Natural killer cell (primary cell): ENCODE measurements around the gene NDUFA13. TPM values are rescaled to one million over a fixed set of nuclear protein-coding genes. Genes with fewer than 3 reads are reported as not detected.
A peak's percentile ranks its signal among the peaks of the same experiment; 100 is the strongest.

Source experiments
- ATAC-seq, 3 donors: fragments of 150-1000 bp in 2 of 3; fragments of 200-7000 bp in 1 of 3; cut with Tn5 transposase; 1 replicate in 1 of 3; 2 replicates in 2 of 3; pipeline ENCODE4 v1.10.0; 2021; ENCODE audit warnings: mild to moderate bottlenecking in 2 of 3, moderate library complexity in 2 of 3
- DNase-seq, 2 donors: peaks; one replicate each; pipeline versions ENCODE4 v3.0.0 to v3.0.0-alpha.2; 2013 to 2021; ENCODE audit warnings: mixed read lengths in 1 of 2
- H3K27ac ChIP-seq: one replicate; pipeline ENCODE4 v1.5.1; 2013; ENCODE audit warnings: mild to moderate bottlenecking, low read length
- H3K27me3 ChIP-seq: one replicate; pipeline ENCODE4 v1.6.1; 2013; ENCODE audit warnings: low read length; ENCODE audit not compliant: control insufficient read depth, insufficient read depth
- H3K36me3 ChIP-seq: one replicate; pipeline ENCODE4 v1.6.1; 2013; ENCODE audit warnings: low read length; ENCODE audit not compliant: control insufficient read depth, insufficient read depth
- H3K4me1 ChIP-seq: one replicate; pipeline ENCODE4 v1.6.1; 2013; ENCODE audit warnings: low read length; ENCODE audit not compliant: control insufficient read depth, insufficient read depth
- H3K4me3 ChIP-seq: one replicate; pipeline ENCODE4 v1.5.1; 2013; ENCODE audit warnings: low read length
- H3K9me3 ChIP-seq: one replicate; pipeline ENCODE4 v1.6.1; 2013; ENCODE audit warnings: low read length; ENCODE audit not compliant: control insufficient read depth, insufficient read depth
- H3K27ac Mint-ChIP-seq, 2 donors: one replicate each; pipeline ENCODE4 v1.8.0; 2022; ENCODE audit warnings: mild to moderate bottlenecking in 2 of 2, mixed read lengths in 2 of 2, moderate library complexity in 1 of 2
- H3K27me3 Mint-ChIP-seq, 2 donors: one replicate each; pipeline ENCODE4 v1.8.0; 2022; ENCODE audit warnings: low read depth in 2 of 2, mixed read lengths in 2 of 2
- H3K36me3 Mint-ChIP-seq: one replicate; pipeline ENCODE4 v1.8.0; 2022; ENCODE audit warnings: mixed read lengths
- H3K4me1 Mint-ChIP-seq, 2 donors: one replicate each; pipeline ENCODE4 v1.8.0; 2022; ENCODE audit warnings: mixed read lengths in 2 of 2
- H3K4me3 Mint-ChIP-seq: one replicate; pipeline ENCODE4 v1.8.0; 2022; ENCODE audit warnings: mild to moderate bottlenecking, moderate library complexity, mixed read lengths
- H3K9me3 Mint-ChIP-seq, 2 donors: one replicate each; pipeline ENCODE4 v1.8.0; 2022; ENCODE audit warnings: mixed read lengths in 2 of 2
- CTCF ChIP-seq: fragments of 200-600 bp; IDR thresholded peaks from one replicate; pipeline ENCODE4 v1.8.0; 2022; ENCODE audit warnings: antibody characterized with exemption
- WGBS: methylation state at CpG from one replicate; pipeline ENCODE4 v1.1.7; 2013; ENCODE audit warnings: missing lambda C conversion rate; ENCODE audit not compliant: insufficient coverage; 5-methylcytosine and 5-hydroxymethylcytosine counted together
- intact Hi-C: fragments of 100-400 bp; cut with micrococcal nuclease; formaldehyde crosslinking; loops from one replicate; pipeline ENCODE4 v1.14.2; 2022
- total RNA-seq, 4 donors: library from RNA; stranded (reverse); fragments of 120-200 nt in 1 of 4; gene quantifications; one replicate each; pipeline versions ENCODE4 v1.2.3 to v1.2.4, GENCODE V29; 2013 to 2022

NDUFA13 gene
- total RNA-seq, 3 donors from 2014 or later (not counting 1 experiment from before 2014, with no cell fraction given), result 165 to 191 (median 188) TPM

- ATAC-seq (peak in 1 of 3 donors; percentile 4), DNase-seq (peak in 1 of 2 donors; percentile 29)
- no peak overlapping the region for H3K4me3 Mint-ChIP-seq
- H3K27ac ChIP-seq, result no peak overlapping the region
- H3K4me3 ChIP-seq, result no peak overlapping the region
- peaks cover 4% of the 10 kb centered on the region for H3K36me3 ChIP-seq
- no peak for TF ChIP-seq CTCF
- intact Hi-C loops, result loop anchor here (1.0 kb wide), 2 partner anchors 111 to 426 kb away; no protein-coding TSS in a partner anchor
- H3K4me1 Mint-ChIP-seq, result peaks cover 10 to 22% of the 10 kb centered on the region in 2 donors
- H3K36me3 Mint-ChIP-seq, result no peaks in the 10 kb centered on the region
- 77% methylated on average over 13 of the region's 14 CpGs for WGBS
- peaks cover 0 to 5% of the 10 kb centered on the region in 2 donors for H3K27me3 Mint-ChIP-seq
- H3K27me3 ChIP-seq, result no peaks in the 10 kb centered on the region
- H3K9me3 ChIP-seq, result no peaks in the 10 kb centered on the region
- H3K9me3 Mint-ChIP-seq, result no peaks in the 10 kb centered on the region
- peaks cover 19% of the 10 kb centered on the region for H3K4me1 ChIP-seq
- no peak overlapping the region for H3K27ac Mint-ChIP-seq
Observed at GRCh38 chr19:19532806-19533701, 17.0 kb downstream of the NDUFA13 start.

GRCh38 chr19:19533841-19534240, 17.8 kb downstream of the NDUFA13 start:
- intact Hi-C loops, result no loop called here
- WGBS, result 91% methylated on average over 6 of the region's 6 CpGs

GRCh38 chr19:19534556-19535265, 18.7 kb downstream of the NDUFA13 start:
- H3K4me3 Mint-ChIP-seq, result no peak overlapping the region

More at GRCh38 chr19:19533841-19534240, 17.8 kb downstream of the NDUFA13 start:
- no peak for DNase-seq
- Mint-ChIP-seq H3K27ac (no peak overlapping the region), H3K27me3 (peaks cover 0 to 9% of the 10 kb centered on the region in 2 donors), H3K9me3 (no peaks in the 10 kb centered on the region), H3K36me3 (no peaks in the 10 kb centered on the region), H3K4me1 (peaks cover 16 to 27% of the 10 kb centered on the region in 2 donors), H3K4me3 (no peak overlapping the region)
- no peak for ATAC-seq
- no peak for TF ChIP-seq CTCF
- no peak overlapping the region for H3K4me3 ChIP-seq
- H3K4me1 ChIP-seq, result peaks cover 26% of the 10 kb centered on the region
- no peak overlapping the region for H3K27ac ChIP-seq
- H3K36me3 ChIP-seq, result no peaks in the 10 kb centered on the region
- H3K27me3 ChIP-seq, result peaks cover 3% of the 10 kb centered on the region
- no peaks in the 10 kb centered on the region for H3K9me3 ChIP-seq

More at GRCh38 chr19:19534556-19535265, 18.7 kb downstream of the NDUFA13 start:
- Mint-ChIP-seq H3K4me1 (peaks cover 19 to 31% of the 10 kb centered on the region in 2 donors), H3K27me3 (peaks cover 0 to 11% of the 10 kb centered on the region in 2 donors), H3K9me3 (no peaks in the 10 kb centered on the region), H3K27ac (no peak overlapping the region), H3K36me3 (no peaks in the 10 kb centered on the region)
- no peak for TF ChIP-seq CTCF
- no peaks in the 10 kb centered on the region for H3K9me3 ChIP-seq
- no peak for ATAC-seq
- H3K4me3 ChIP-seq, result no peak overlapping the region
- peaks cover 28% of the 10 kb centered on the region for H3K4me1 ChIP-seq
- DNase-seq, result no peak
- intact Hi-C loops, result no loop called here
- WGBS, result 92% methylated on average over 27 of the region's 27 CpGs
- no peak overlapping the region for H3K27ac ChIP-seq
- H3K36me3 ChIP-seq, result no peaks in the 10 kb centered on the region
- peaks cover 3% of the 10 kb centered on the region for H3K27me3 ChIP-seq
